Neutrophil (primary cell): Measurements from ENCODE around the gene MINDY1.

Source experiments
- H3K27ac ChIP-seq: fragments of 200-600 bp; sonication (generic); 2 replicates; pipeline ENCODE4 v1.5.1; 2016; ENCODE audit warnings: mild to moderate bottlenecking, moderate library complexity
- H3K27me3 ChIP-seq: fragments of 200-600 bp; sonication (generic); 2 replicates; pipeline ENCODE4 v1.6.0; 2016; ENCODE audit warnings: mild to moderate bottlenecking
- H3K36me3 ChIP-seq: fragments of 200-600 bp; sonication (generic); 2 replicates; pipeline ENCODE4 v1.5.1; 2017
- H3K4me1 ChIP-seq, 2 experiments: fragments of 200-600 bp in 1 of 2; sonication (generic) in 1 of 2; 1 replicate in 1 of 2; 2 replicates in 1 of 2; pipeline versions ENCODE4 v1.5.1 to v1.6.1; 2013 to 2016; ENCODE audit warnings: low read depth in 1 of 2, low read length in 1 of 2, mild to moderate bottlenecking in 1 of 2, moderate library complexity in 1 of 2; ENCODE audit not compliant: control insufficient read depth in 1 of 2, insufficient read depth in 1 of 2
- H3K4me3 ChIP-seq, 2 experiments: fragments of 200-600 bp in 1 of 2; sonication (generic) in 1 of 2; 1 replicate in 1 of 2; 2 replicates in 1 of 2; pipeline ENCODE4 v1.5.1; 2013 to 2016; ENCODE audit warnings: low read depth in 1 of 2, low read length in 1 of 2, mild to moderate bottlenecking in 1 of 2, moderate library complexity in 1 of 2
- H3K9me3 ChIP-seq: fragments of 200-600 bp; sonication (generic); 2 replicates; pipeline ENCODE4 v1.5.1; 2016
- CTCF ChIP-seq: fragments of 200-600 bp; sonication (generic); IDR thresholded peaks from 2 replicates; pipeline ENCODE4 v1.5.1; 2016; ENCODE audit warnings: antibody characterized with exemption

Gene MINDY1

DNA sequence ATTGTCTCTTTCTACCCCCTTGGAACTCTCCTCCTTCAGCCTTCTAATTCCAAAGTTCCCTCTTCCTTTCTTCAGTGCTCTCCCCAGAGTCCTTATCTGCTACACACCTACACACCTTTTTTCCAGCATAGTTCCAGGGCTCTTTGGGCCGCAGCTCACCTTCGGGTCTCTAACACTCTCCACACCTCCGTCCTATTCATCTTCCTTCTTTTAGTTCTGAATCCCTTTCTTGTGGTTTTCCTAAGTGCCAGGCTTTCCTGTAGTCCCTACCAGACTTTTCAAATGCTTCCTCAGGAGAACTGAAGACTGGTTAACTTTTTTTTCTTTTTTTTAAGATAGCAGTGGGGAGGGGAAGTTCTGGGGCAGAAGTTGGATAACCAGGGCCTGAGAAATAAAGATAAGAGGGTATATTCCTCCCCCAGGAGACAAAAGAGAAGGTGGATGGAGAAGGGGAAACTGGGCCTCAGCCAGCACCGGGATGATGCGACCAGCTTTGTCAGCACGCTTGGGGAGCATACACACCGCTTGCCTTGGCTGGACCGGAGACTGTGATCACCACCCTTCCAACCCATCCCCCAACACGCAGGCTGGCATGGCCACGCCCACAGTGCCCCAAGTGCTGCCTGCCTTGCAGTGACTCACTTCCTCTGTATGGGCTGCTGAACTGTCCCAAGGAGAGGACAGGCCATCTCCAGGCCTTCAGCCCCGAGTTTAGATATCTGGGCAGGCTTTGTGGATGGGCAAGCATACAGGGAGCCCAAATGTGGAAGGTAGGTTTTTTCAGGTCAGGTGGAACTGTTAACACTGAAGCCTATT lies 29.6 kb downstream of the MINDY1 start:
- Histone ChIP-seq H3K27me3 (no peaks in the 10 kb centered on the region), H3K9me3 (no peaks in the 10 kb centered on the region), H3K27ac (peak overlapping the region; percentile 97), H3K4me3 (peak overlapping the region; percentile 58 to 79), H3K36me3 (no peaks in the 10 kb centered on the region), H3K4me1 (peaks cover 67 to 72% of the 10 kb centered on the region in 2 experiments)
- peak; percentile 25 for TF ChIP-seq CTCF

GRCh38 chr1:150976401-150976821 lies 30.3 kb downstream of the MINDY1 start:
- peaks cover 74 to 79% of the 10 kb centered on the region in 2 experiments for H3K4me1 ChIP-seq
- H3K27ac ChIP-seq: peak overlapping the region; percentile 97

GRCh38 chr1:150974580-150975478 lies 31.9 kb downstream of the MINDY1 start, which contains the start of gene CERS2:
Gene CERS2 (minus strand): TSS chr1:150974835. CDS start chr1:150969090, 5,745 bp downstream.
- TF ChIP-seq CTCF: no peak

More at GRCh38 chr1:150976401-150976821, 30.3 kb downstream of the MINDY1 start:
- no peak for TF ChIP-seq CTCF
- Histone ChIP-seq H3K4me3 (peak overlapping the region; percentile 58 to 79), H3K9me3 (no peaks in the 10 kb centered on the region), H3K36me3 (no peaks in the 10 kb centered on the region), H3K27me3 (no peaks in the 10 kb centered on the region)

GRCh38 chr1:150973836-150974579 lies 32.7 kb downstream of the MINDY1 start:
- no peaks in the 10 kb centered on the region for H3K27me3 ChIP-seq
- H3K36me3 ChIP-seq: peaks cover 2% of the 10 kb centered on the region
- no peaks in the 10 kb centered on the region for H3K9me3 ChIP-seq
- TF ChIP-seq CTCF: peak; percentile 2
- H3K4me3 ChIP-seq: peak overlapping the region; percentile 79 to 90
- H3K4me1 ChIP-seq: peaks cover 72 to 80% of the 10 kb centered on the region in 2 experiments
- peak overlapping the region; percentile 97 for H3K27ac ChIP-seq

More at GRCh38 chr1:150974580-150975478, 31.9 kb downstream of the MINDY1 start, which contains the start of gene CERS2:
- Histone ChIP-seq H3K4me3 (peak within 1 kb of the TSS; percentile 79 to 90), H3K27me3 (no peaks in the 10 kb centered on the region), H3K27ac (peak within 1 kb of the TSS; percentile 97), H3K9me3 (no peaks in the 10 kb centered on the region), H3K36me3 (no peaks in the 10 kb centered on the region), H3K4me1 (peaks cover 80 to 88% of the 10 kb centered on the region in 2 experiments)
